ENCODE data around the gene MVB12B.

Gene MVB12B

GRCh38 chr9:126367139-126367538 is 40.5 kb downstream of the MVB12B start:
- no peak for DNase-seq (ENCODE audit: extremely low read depth, insufficient read length)
- H3K36me3 ChIP-seq (ENCODE audit: control insufficient read depth, insufficient read depth, low read length), result no peaks in the 10 kb centered on the region
- H3K4me3 ChIP-seq (replicated peaks; ENCODE audit: low read depth, low read length), result no peak overlapping the region
- H3K27me3 ChIP-seq (replicated peaks; ENCODE audit: control insufficient read depth, insufficient read depth, low read length), result peaks cover 1% of the 10 kb centered on the region; the same call in 1 of the 2 replicates
- TF ChIP-seq CTCF (IDR thresholded peaks at IDR 0.05; ENCODE audit: insufficient read depth, low read length, poor library complexity, severe bottlenecking), result no peak

DNA sequence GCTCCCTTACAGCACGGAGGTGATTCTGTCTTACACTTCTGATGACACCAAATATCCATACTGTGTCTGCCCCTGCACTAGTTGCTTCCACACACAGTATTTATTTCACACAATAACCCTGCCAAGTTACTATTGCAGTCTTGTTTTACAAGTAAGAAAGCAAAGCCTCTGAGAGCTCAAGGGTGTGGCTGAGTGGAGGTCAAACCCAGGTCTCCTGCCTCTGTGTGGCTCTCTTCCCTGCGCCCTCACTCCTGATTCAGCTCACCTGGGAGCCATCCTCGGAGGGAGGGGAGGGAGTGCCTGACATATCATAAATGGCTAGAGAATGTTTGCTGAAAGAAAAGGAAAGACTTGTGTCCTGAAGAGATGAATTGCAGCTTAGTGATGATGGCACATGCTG is 41.0 kb downstream of the MVB12B start:
- no peak for DNase-seq (ENCODE audit: extremely low read depth, insufficient read length)
- no peak for TF ChIP-seq CTCF (IDR thresholded peaks at IDR 0.05; ENCODE audit: insufficient read depth, low read length, poor library complexity, severe bottlenecking)
- Histone ChIP-seq H3K4me3 (replicated peaks; ENCODE audit: low read depth, low read length) (no peak overlapping the region), H3K36me3 (ENCODE audit: control insufficient read depth, insufficient read depth, low read length) (no peaks in the 10 kb centered on the region), H3K27me3 (replicated peaks; ENCODE audit: control insufficient read depth, insufficient read depth, low read length) (peaks cover 1% of the 10 kb centered on the region; the same call in 1 of the 2 replicates)

- Histone ChIP-seq H3K27me3 (replicated peaks; ENCODE audit: control insufficient read depth, insufficient read depth, low read length) (peaks cover 1% of the 10 kb centered on the region; the same call in 1 of the 2 replicates), H3K4me3 (replicated peaks; ENCODE audit: low read depth, low read length) (no peak overlapping the region), H3K36me3 (ENCODE audit: control insufficient read depth, insufficient read depth, low read length) (no peaks in the 10 kb centered on the region)
- no peak for TF ChIP-seq CTCF (IDR thresholded peaks at IDR 0.05; ENCODE audit: insufficient read depth, low read length, poor library complexity, severe bottlenecking)
- no peak for DNase-seq (ENCODE audit: extremely low read depth, insufficient read length)
Observed at GRCh38 chr9:126368020-126368419, 41.4 kb downstream of the MVB12B start.

DNA sequence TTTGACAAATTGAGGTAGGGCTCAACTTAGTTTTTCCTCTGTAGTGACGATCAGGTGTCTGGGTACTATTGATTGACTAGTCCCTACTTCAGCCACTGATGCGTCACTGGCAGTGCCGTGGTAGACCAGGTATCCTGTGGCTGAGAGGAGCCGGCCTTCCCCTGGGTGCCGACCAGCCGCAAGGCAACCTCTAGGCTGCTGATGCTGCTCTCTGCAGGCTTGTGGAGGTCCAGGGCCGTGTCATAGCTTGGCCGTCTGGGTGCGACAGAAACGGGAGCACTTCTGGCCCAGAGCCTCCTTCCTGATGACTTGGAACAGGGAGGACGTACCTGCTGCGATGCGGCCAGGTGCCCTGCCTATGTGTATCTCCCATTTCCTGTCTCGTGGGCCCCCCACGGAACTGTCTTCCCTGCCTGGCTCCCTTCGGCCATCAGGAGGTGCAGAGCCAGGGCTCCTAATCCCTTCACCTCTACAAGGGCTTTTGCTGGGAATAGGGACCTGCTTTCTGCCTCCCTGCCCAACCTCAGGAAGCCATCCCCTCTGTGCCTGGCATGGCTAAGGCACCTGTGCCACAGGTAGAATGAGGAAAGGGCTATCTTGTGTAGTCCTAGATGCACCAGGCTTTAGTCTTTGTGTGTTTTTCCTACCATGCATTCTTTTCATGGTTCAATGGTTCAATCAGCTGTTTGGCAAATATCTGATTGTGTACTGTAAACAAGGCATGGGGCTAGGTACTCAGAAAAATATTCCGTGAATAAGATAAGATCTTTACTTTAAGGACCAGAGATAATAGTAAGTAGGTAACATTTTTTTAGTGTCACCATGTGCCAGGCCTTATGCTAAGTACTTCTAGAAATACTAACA is 44.6 kb downstream of the MVB12B start:
- H3K4me3 ChIP-seq (replicated peaks; ENCODE audit: low read depth, low read length), result no peak overlapping the region
- peaks cover 1% of the 10 kb centered on the region for H3K27me3 ChIP-seq (replicated peaks; ENCODE audit: control insufficient read depth, insufficient read depth, low read length)
- no peak for TF ChIP-seq CTCF (IDR thresholded peaks at IDR 0.05; ENCODE audit: insufficient read depth, low read length, poor library complexity, severe bottlenecking)
- no peaks in the 10 kb centered on the region for H3K36me3 ChIP-seq (ENCODE audit: control insufficient read depth, insufficient read depth, low read length)
- DNase-seq (ENCODE audit: extremely low read depth, insufficient read length), result no peak

DNA sequence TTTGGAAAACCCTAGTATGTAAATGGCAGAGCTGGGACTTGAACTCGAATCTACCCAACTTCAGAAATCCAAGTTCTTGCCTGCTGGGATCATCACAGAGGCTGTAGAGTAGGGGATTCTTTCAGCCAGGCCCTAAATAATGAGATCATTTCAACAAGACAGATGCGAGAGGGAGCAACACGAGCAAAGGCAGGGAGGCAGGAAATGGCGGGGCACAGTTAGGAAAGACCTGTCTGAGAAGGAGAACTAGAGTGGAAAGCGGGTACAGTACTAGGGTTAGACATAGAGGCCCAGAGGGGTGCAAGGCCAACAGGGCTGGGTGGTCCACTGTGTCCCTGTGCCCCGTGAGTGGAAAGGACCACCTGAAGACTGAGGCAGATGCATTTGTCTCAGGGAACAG is 46.1 kb downstream of the MVB12B start:
- Histone ChIP-seq H3K4me3 (replicated peaks; ENCODE audit: low read depth, low read length) (no peak overlapping the region), H3K27me3 (replicated peaks; ENCODE audit: control insufficient read depth, insufficient read depth, low read length) (no peaks in the 10 kb centered on the region; the same call in none of the 2 replicates), H3K36me3 (ENCODE audit: control insufficient read depth, insufficient read depth, low read length) (no peaks in the 10 kb centered on the region)
- no peak for TF ChIP-seq CTCF (IDR thresholded peaks at IDR 0.05; ENCODE audit: insufficient read depth, low read length, poor library complexity, severe bottlenecking)
- DNase-seq (ENCODE audit: extremely low read depth, insufficient read length), result no peak
